Kidney (tissue), 14 donors: ENCODE results near the gene ABL1. TPM values are rescaled to one million over a fixed set of nuclear protein-coding genes. Genes with fewer than 3 reads are reported as not detected.

ENCODE experiments used
- DNase-seq, 5 donors: peaks; one replicate each; pipeline ENCODE4 v3.0.0-alpha.2; 2013 to 2020
- FAIRE-seq: peaks from 2 replicates; lab custom pipeline; 2012; peaks lifted over from hg19 to GRCh38; lab: Jason Lieb, UNC
- H3K27ac ChIP-seq, 2 donors: one replicate each; pipeline ENCODE4 v1.7.0; 2013; ENCODE audit warnings: low read depth in 2 of 2, low read length in 2 of 2, inconsistent platforms in 1 of 2
- H3K27me3 ChIP-seq: one replicate; pipeline ENCODE4 v1.7.1; 2013; ENCODE audit warnings: low read length, inconsistent platforms; ENCODE audit not compliant: control insufficient read depth, insufficient read depth
- H3K36me3 ChIP-seq, 3 donors: one replicate each; pipeline versions ENCODE4 v1.7.0 to v1.7.1; 2013; ENCODE audit warnings: low read length in 3 of 3, control low read depth in 1 of 3, inconsistent platforms in 1 of 3; ENCODE audit not compliant: insufficient read depth in 3 of 3, control insufficient read depth in 2 of 3
- H3K4me1 ChIP-seq, 3 donors: one replicate each; pipeline versions ENCODE4 v1.7.0 to v1.7.1; 2013; ENCODE audit warnings: low read length in 3 of 3, inconsistent platforms in 1 of 3, low read depth in 1 of 3; ENCODE audit not compliant: control insufficient read depth in 2 of 3, insufficient read depth in 2 of 3
- H3K4me3 ChIP-seq, 3 donors: one replicate each; pipeline versions ENCODE4 v1.7.0 to v1.8.1; 2013; ENCODE audit warnings: low read length in 3 of 3, control low read depth in 1 of 3, inconsistent platforms in 1 of 3
- H3K9ac ChIP-seq, 3 donors: one replicate each; pipeline versions ENCODE4 v1.7.0 to v1.7.1; 2013; ENCODE audit warnings: low read length in 3 of 3, control low read depth in 1 of 3, inconsistent platforms in 1 of 3
- H3K9me3 ChIP-seq, 3 donors: one replicate each; pipeline versions ENCODE4 v1.7.0 to v1.7.1; 2013; ENCODE audit warnings: low read length in 3 of 3, control low read depth in 1 of 3, inconsistent platforms in 1 of 3; ENCODE audit not compliant: control insufficient read depth in 2 of 3, insufficient read depth in 1 of 3
- CTCF ChIP-seq: IDR thresholded peaks from 3 replicates; pipeline ENCODE4 v1.5.1; 2012; ENCODE audit warnings: mild to moderate bottlenecking, moderate library complexity, borderline replicate concordance; ENCODE audit not compliant: insufficient read depth; ENCODE audit errors: extremely low read depth
- intact Hi-C: fragments of 100-400 bp; cut with DNase I; formaldehyde crosslinking; loops from one replicate; pipeline ENCODE4 v1.11.1; 2022
- polyA plus RNA-seq: library from polyadenylated mRNA; stranded (reverse); fragments of 350-450 nt; fragmentation: Illumina TruSeq; extraction: RNeasy Lipid Tissue Mini Kit (QIAGEN cat#74804); gene quantifications from one replicate; pipeline ENCODE4 v1.2.3, GENCODE V29; 2014; ENCODE audit warnings: low read depth, low replicate concordance; ENCODE audit not compliant: insufficient read depth
- total RNA-seq: library from RNA; stranded (reverse); fragmentation: NEBNext Ultra II Directional; extraction: Animal tissue kit (Norgen Biotek cat#: 25700); gene quantifications from one replicate; pipeline ENCODE4 v1.2.1, GENCODE V29; 2021
- donor health status: control.
- donor health status: control.
- donor health status: control.
- donor health status: control.
- donor health status: control.
- donor health status: DM: yes; HTN: yes; CAD: no.
- donor health status: Normal renal cell carcinoma (clear cell type).

ABL1 gene
- total and polyA plus RNA-seq, 2 donors from 2014 or later: 15.0 to 63.6 TPM

DNA sequence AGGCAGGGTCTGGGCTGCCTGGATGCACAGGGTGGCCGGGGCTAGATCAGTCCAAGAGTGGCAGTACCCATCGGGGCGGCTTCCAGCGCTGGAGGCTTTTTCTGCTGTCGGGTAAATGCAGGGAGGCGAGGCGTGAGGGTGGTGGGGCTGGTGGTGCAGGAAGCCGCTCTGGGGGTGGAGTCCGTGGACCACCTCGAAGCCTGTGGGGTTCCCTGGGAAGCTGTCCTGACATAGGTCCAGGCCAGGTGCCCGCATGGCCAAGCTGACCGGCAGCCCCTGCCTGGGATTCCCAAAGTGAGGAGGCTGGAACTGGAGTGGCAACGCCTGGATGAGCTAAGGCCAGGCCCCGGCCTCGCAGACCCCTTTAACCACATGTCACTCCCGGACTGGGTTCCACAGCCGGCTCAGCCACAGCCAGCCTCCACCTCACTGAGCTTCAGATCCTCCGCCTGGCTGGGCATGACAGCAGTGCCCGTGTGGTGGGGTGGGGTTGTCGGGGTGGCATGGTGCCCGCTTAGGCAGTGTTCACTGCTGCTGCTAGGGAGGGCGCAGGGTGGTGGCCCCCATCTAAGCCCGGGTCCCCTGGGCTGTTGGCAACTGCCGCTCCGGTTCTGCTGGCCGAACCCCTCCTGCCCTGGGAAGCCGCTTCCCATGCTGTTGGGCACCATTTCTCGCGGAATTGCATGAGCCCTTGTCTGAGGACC lies 62.9 kb downstream of the ABL1 start:
- no peak overlapping the region for H3K9ac ChIP-seq
- H3K4me3 ChIP-seq: no peak overlapping the region
- intact Hi-C loops: no loop called here
- FAIRE-seq (no peak), DNase-seq (no peak)
- H3K4me1 ChIP-seq: no peaks in the 10 kb centered on the region
- no peak for TF ChIP-seq CTCF
- no peak overlapping the region for H3K27ac ChIP-seq
- no peaks in the 10 kb centered on the region for H3K27me3 ChIP-seq
- H3K36me3 ChIP-seq: no peaks in the 10 kb centered on the region
- H3K9me3 ChIP-seq: no peaks in the 10 kb centered on the region

GRCh38 chr9:130898552-130898852 lies 63.4 kb downstream of the ABL1 start:
- no peak overlapping the region for H3K9ac ChIP-seq
- no peak for DNase-seq
- no peak overlapping the region for H3K4me3 ChIP-seq
- H3K27ac ChIP-seq: no peak overlapping the region
- H3K36me3 ChIP-seq: no peaks in the 10 kb centered on the region
- H3K9me3 ChIP-seq: no peaks in the 10 kb centered on the region
- no peaks in the 10 kb centered on the region for H3K27me3 ChIP-seq
- intact Hi-C loops: no loop called here
- no peaks in the 10 kb centered on the region for H3K4me1 ChIP-seq
- no peak for FAIRE-seq
- no peak for TF ChIP-seq CTCF

- FAIRE-seq (no peak), DNase-seq (no peak)
- Histone ChIP-seq H3K36me3 (no peaks in the 10 kb centered on the region), H3K9ac (no peak overlapping the region), H3K4me1 (no peaks in the 10 kb centered on the region), H3K27ac (no peak overlapping the region), H3K9me3 (no peaks in the 10 kb centered on the region), H3K4me3 (no peak overlapping the region), H3K27me3 (no peaks in the 10 kb centered on the region)
- intact Hi-C loops: no loop called here
- TF ChIP-seq CTCF: no peak
Observed at GRCh38 chr9:130899051-130899748, 64.1 kb downstream of the ABL1 start.
